H1 (cell line): ENCODE results near the gene YWHAG. TPM values are rescaled to one million over a fixed set of nuclear protein-coding genes. Genes with fewer than 3 reads are reported as not detected.
A peak's percentile ranks its signal among the peaks of the same experiment; 100 is the strongest.

ENCODE experiments used
- ASH2L ChIP-seq: fragments of 200-600, 300-600 bp; sonication (generic); IDR thresholded peaks from one replicate; pipeline ENCODE4 v1.7.1; 2017; ENCODE audit warnings: low read length
- KDM4A ChIP-seq: IDR thresholded peaks from one replicate; pipeline ENCODE4 v1.7.1; 2012; ENCODE audit warnings: low read depth, mild to moderate bottlenecking, moderate library complexity, low read length, inconsistent platforms; ENCODE audit not compliant: severe bottlenecking
- NANOG ChIP-seq: IDR thresholded peaks from 2 replicates; pipeline ENCODE4 v1.6.1; 2011; ENCODE audit warnings: low read length, low read depth, mild to moderate bottlenecking, inconsistent platforms; ENCODE audit not compliant: insufficient read depth, poor library complexity, severe bottlenecking
- SRF ChIP-seq: IDR thresholded peaks from 2 replicates; pipeline ENCODE4 v1.6.1; 2011; ENCODE audit warnings: mild to moderate bottlenecking, low read depth, low read length, moderate library complexity
- polyA plus RNA-seq, 7 experiments: library from polyadenylated mRNA; depleted of rRNA in 3 of 7; stranded (reverse) in 5 of 7; unstranded in 2 of 7; fragments of >200 nt in 5 of 7; fragments of 200-250 nt in 2 of 7; gene quantifications; 1 replicate in 5 of 7; 2 replicates in 1 of 7; 4 replicates in 1 of 7; pipeline versions ENCODE4 v1.2.1 to v1.2.3, GENCODE V29; 2011 to 2013; ENCODE audit warnings: missing spikeins in 2 of 7, mixed read lengths in 2 of 7
- total RNA-seq: library from RNA; stranded (reverse); fragmentation: NEBNext Ultra II Directional; extraction: Animal tissue kit (Norgen Biotek cat#: 25700); gene quantifications from 2 replicates; pipeline ENCODE4 v1.2.1, GENCODE V29; 2021

The YWHAG gene
- total and polyA plus RNA-seq, 2 of the 8 experiments (the other 6 are each of a cell fraction or from before 2014, with no cell fraction given), result 57.2 to 241 TPM

- TF ChIP-seq SRF (no peak), ASH2L (peak; percentile 64), KDM4A (peak; percentile 48), NANOG (no peak)
These were observed 77.6 kb downstream of the YWHAG start (continued) for GRCh38 chr7:76281006-76281705.
